HG03521 (cell line): Measurements from ENCODE around the gene ATP2C2.

ENCODE experiments used
- ATAC-seq: cut with Tn5 transposase; IDR thresholded peaks from one replicate; pipeline ENCODE4 v1.9.1; 2021; ENCODE audit warnings: mild to moderate bottlenecking, moderate library complexity; ENCODE audit not compliant: unreplicated experiment

Gene ATP2C2

GRCh38 chr16:84508502-84508901 is 140.2 kb downstream of the ATP2C2 start:
- no peak for ATAC-seq

- ATAC-seq: no peak
Observed at GRCh38 chr16:84509032-84509950, 141.0 kb downstream of the ATP2C2 start.

- no peak for ATAC-seq
Observed at GRCh38 chr16:84511180-84511800, 143.0 kb downstream of the ATP2C2 start.

- no peak for ATAC-seq
Observed at GRCh38 chr16:84511831-84512230, 143.5 kb downstream of the ATP2C2 start.

- ATAC-seq: no peak
Observed at GRCh38 chr16:84513123-84513522, 144.8 kb downstream of the ATP2C2 start.

GRCh38 chr16:84513666-84514065 is 145.3 kb downstream of the ATP2C2 start:
- ATAC-seq: no peak
